GM12878 (cell line): ENCODE data around the gene USP5. TPM values are rescaled to one million over a fixed set of nuclear protein-coding genes. Genes with fewer than 3 reads are reported as not detected.
A peak's percentile ranks its signal among the peaks of the same experiment; 100 is the strongest.

Experiments used
- CBX5 ChIP-seq: sonication (generic); IDR thresholded peaks from 2 replicates; pipeline ENCODE4 v1.6.1; 2016; ENCODE audit warnings: low read depth, moderate library complexity, mild to moderate bottlenecking, inconsistent platforms
- CHD4 ChIP-seq: fragments of 200-600 bp; sonication (generic); IDR thresholded peaks from 2 replicates; pipeline ENCODE4 v1.6.1; 2016; ENCODE audit warnings: mild to moderate bottlenecking
- EGR1 ChIP-seq, 2 experiments: IDR thresholded peaks; 1 replicate in 1 of 2; 2 replicates in 1 of 2; pipeline ENCODE4 v1.6.1; 2011 to 2012; ENCODE audit warnings: low read depth in 2 of 2, low read length in 2 of 2, borderline replicate concordance in 1 of 2, mild to moderate bottlenecking in 1 of 2, moderate library complexity in 1 of 2
- ETV6 ChIP-seq, 2 experiments: fragments of 450-650 bp in 1 of 2; IDR thresholded peaks in 1 of 2; conservative IDR thresholded peaks in 1 of 2; 2 replicates each; pipeline ENCODE4 v1.6.1; 2014; ENCODE audit warnings: antibody characterized with exemption in 1 of 2, borderline replicate concordance in 1 of 2, low read depth in 1 of 2, mild to moderate bottlenecking in 1 of 2, moderate library complexity in 1 of 2
- GATAD2B ChIP-seq: fragments of 450-650 bp; conservative IDR thresholded peaks from 2 replicates; pipeline ENCODE4 v1.6.1; 2017; ENCODE audit warnings: low read depth, mild to moderate bottlenecking, moderate library complexity
- JUNB ChIP-seq: IDR thresholded peaks from 2 replicates; pipeline ENCODE4 v1.6.1; 2016; ENCODE audit warnings: antibody characterized with exemption, mild to moderate bottlenecking
- MEF2A ChIP-seq: IDR thresholded peaks from 2 replicates; pipeline ENCODE4 v1.6.1; 2011; ENCODE audit warnings: low read depth, mild to moderate bottlenecking, low read length, moderate library complexity; ENCODE audit not compliant: insufficient read depth
- MTA3 ChIP-seq: IDR thresholded peaks from 2 replicates; pipeline ENCODE4 v1.6.1; 2012; ENCODE audit warnings: low read length, inconsistent platforms, borderline replicate concordance
- MYC ChIP-seq: IDR thresholded peaks from 2 replicates; pipeline ENCODE4 v1.6.1; 2011; ENCODE audit warnings: mild to moderate bottlenecking, low read length, moderate library complexity, inconsistent platforms; ENCODE audit not compliant: insufficient read depth, insufficient replicate concordance, insufficient read length, severe bottlenecking
- NBN ChIP-seq: fragments of 450-650 bp; IDR thresholded peaks from 2 replicates; pipeline ENCODE4 v1.6.1; 2016
- NR2C1 ChIP-seq: fragments of 450-650 bp; IDR thresholded peaks from 2 replicates; pipeline ENCODE4 v1.6.1; 2017; ENCODE audit warnings: antibody characterized with exemption, mild to moderate bottlenecking, moderate library complexity
- POLR2AphosphoS5 ChIP-seq: IDR thresholded peaks from 2 replicates; pipeline ENCODE4 v1.6.1; 2011; ENCODE audit warnings: mild to moderate bottlenecking, low read length, inconsistent platforms
- TARDBP ChIP-seq: IDR thresholded peaks from 2 replicates; pipeline ENCODE4 v1.6.1; 2016; ENCODE audit warnings: borderline replicate concordance
- YY1 ChIP-seq: IDR thresholded peaks from 2 replicates; pipeline ENCODE4 v1.6.1; 2011; ENCODE audit warnings: low read depth, mild to moderate bottlenecking, low read length
- ZBTB33 ChIP-seq: fragments of 450-650 bp; IDR thresholded peaks from 2 replicates; pipeline ENCODE4 v1.6.1; 2017; ENCODE audit warnings: mild to moderate bottlenecking
- ZBTB4 ChIP-seq: fragments of 450-650 bp; formaldehyde crosslinking; IDR thresholded peaks from 2 replicates; pipeline ENCODE4 v1.4.0; 2022; ENCODE audit warnings: mild to moderate bottlenecking, moderate library complexity
- ZNF592 ChIP-seq: fragments of 450-650 bp; IDR thresholded peaks from 2 replicates; pipeline ENCODE4 v1.6.1; 2017; ENCODE audit warnings: mild to moderate bottlenecking, moderate library complexity
- ZZZ3 ChIP-seq: IDR thresholded peaks from 2 replicates; pipeline ENCODE4 v1.6.1; 2011; ENCODE audit warnings: low read depth; ENCODE audit not compliant: control insufficient read depth, insufficient read length
- polyA plus RNA-seq, 11 experiments: library from polyadenylated mRNA; depleted of rRNA in 4 of 11; unstranded in 6 of 11; stranded (reverse) in 5 of 11; fragments of >200 nt; fragmentation: Nextera tagmentation in 4 of 11; fragmentation: Illumina TruSeq in 1 of 11; extraction: Ambion mirVana in 4 of 11; extraction: Trizol in 1 of 11; gene quantifications; 1 replicate in 1 of 11; 2 replicates in 10 of 11; pipeline versions ENCODE4 v1.2.1 to v1.2.3, GENCODE V29; 2011 to 2016; ENCODE audit warnings: inconsistent platforms in 2 of 11, missing spikeins in 2 of 11, low read depth in 1 of 11
- total RNA-seq, 4 experiments: library from RNA; depleted of rRNA in 3 of 4; stranded (reverse); fragments of >200 nt in 3 of 4; fragmentation: Illumina TruSeq in 1 of 4; extraction: Trizol in 1 of 4; gene quantifications; 2 replicates each; pipeline versions ENCODE4 v1.2.1 to v1.2.3, GENCODE V29; 2013 to 2021

USP5 gene
- total and polyA plus RNA-seq, 10 of the 15 experiments (the other 5 are each of a cell fraction or from before 2014, with no cell fraction given) = 2.5 to 124 (median 74.6) TPM

GRCh38 chr12:6851153-6851920, 613 bp upstream of the USP5 start, which contains the start of gene CDCA3 (continued):
- TF ChIP-seq MEF2A = no peak
- no peak for TF ChIP-seq ZBTB33
- no peak for TF ChIP-seq ZBTB4 (CRISPR knock-in tag)
- peak; percentile 94 for TF ChIP-seq POLR2AphosphoS5
- no peak for TF ChIP-seq NR2C1
- TF ChIP-seq NBN = peak; percentile 59; the same call in 1 of the 2 replicates
- no peak for TF ChIP-seq ZNF592
- no peak for TF ChIP-seq ZZZ3
- no peak for TF ChIP-seq TARDBP
- TF ChIP-seq CHD4 = no peak
- peak; percentile 9; the same call in 1 of the 2 replicates for TF ChIP-seq GATAD2B
- TF ChIP-seq MYC = no peak
- no peak for TF ChIP-seq CBX5
- TF ChIP-seq YY1 = 0 out of 2 replicates have a peak, but pooled peaks have one; percentile 20
- TF ChIP-seq MTA3 = no peak
- TF ChIP-seq JUNB = no peak
- no peak for TF ChIP-seq ETV6 (conservative IDR thresholded peaks at IDR 0.05 in 1 of 2, IDR thresholded peaks at IDR 0.05 in 1 of 2; ENCODE audit: borderline replicate concordance in 1 of 2, low read depth in 1 of 2)
- TF ChIP-seq EGR1 (IDR thresholded peaks at IDR 0.05; ENCODE audit: borderline replicate concordance in 1 of 2, low read depth in 2 of 2, low read length in 2 of 2) = no peak
